Skeletal muscle tissue (tissue), 4 donors: ENCODE data around the gene GCLC. TPM values are rescaled to one million over a fixed set of nuclear protein-coding genes. Genes with fewer than 3 reads are reported as not detected.

Experiments used
- H3K27ac ChIP-seq: one replicate; pipeline ENCODE4 v1.7.0; 2013; ENCODE audit warnings: mild to moderate bottlenecking, low read depth, low read length, inconsistent platforms
- H3K27me3 ChIP-seq, 3 donors: one replicate each; pipeline ENCODE4 v1.7.0; 2013; ENCODE audit warnings: low read length in 3 of 3; ENCODE audit not compliant: control insufficient read depth in 3 of 3, insufficient read depth in 3 of 3
- H3K36me3 ChIP-seq, 3 donors: one replicate each; pipeline ENCODE4 v1.7.0; 2013; ENCODE audit warnings: low read length in 3 of 3; ENCODE audit not compliant: control insufficient read depth in 3 of 3, insufficient read depth in 3 of 3
- H3K4me1 ChIP-seq, 3 donors: one replicate each; pipeline ENCODE4 v1.7.0; 2013; ENCODE audit warnings: low read length in 3 of 3, mild to moderate bottlenecking in 3 of 3; ENCODE audit not compliant: control insufficient read depth in 3 of 3, insufficient read depth in 3 of 3
- H3K4me3 ChIP-seq, 3 donors: one replicate each; pipeline ENCODE4 v1.7.0; 2013; ENCODE audit warnings: low read length in 3 of 3
- H3K9ac ChIP-seq, 3 donors: one replicate each; pipeline ENCODE4 v1.7.0; 2013; ENCODE audit warnings: low read length in 3 of 3, mild to moderate bottlenecking in 3 of 3, moderate library complexity in 2 of 3, low read depth in 1 of 3
- H3K9me3 ChIP-seq, 3 donors: one replicate each; pipeline ENCODE4 v1.7.0; 2013; ENCODE audit warnings: low read length in 3 of 3; ENCODE audit not compliant: control insufficient read depth in 3 of 3
- total RNA-seq: library from RNA; depleted of rRNA; stranded (reverse); fragments of >200 nt; gene quantifications from one replicate; pipeline ENCODE4 v1.2.3, GENCODE V29; 2014
- donor health status: Osteomylitis.

GCLC gene
- total RNA-seq, 1 donor from 2014 or later, result 9.4 TPM

- Histone ChIP-seq H3K27me3 (no peaks in the 10 kb centered on the region), H3K4me1 (no peaks in the 10 kb centered on the region), H3K9me3 (no peaks in the 10 kb centered on the region), H3K36me3 (peaks cover 10 to 37% (median 22%) of the 10 kb centered on the region in 3 donors), H3K27ac (no peak overlapping the region), H3K9ac (no peak overlapping the region), H3K4me3 (no peak overlapping the region)
Measured at GRCh38 chr6:53514677-53515076, 30.2 kb downstream of the GCLC start.

GRCh38 chr6:53513519-53513966 is 31.4 kb downstream of the GCLC start:
- Histone ChIP-seq H3K4me1 (no peaks in the 10 kb centered on the region), H3K9ac (no peak overlapping the region), H3K27ac (no peak overlapping the region), H3K27me3 (no peaks in the 10 kb centered on the region), H3K36me3 (peaks cover 7 to 41% (median 26%) of the 10 kb centered on the region in 3 donors), H3K4me3 (no peak overlapping the region), H3K9me3 (no peaks in the 10 kb centered on the region)

GRCh38 chr6:53513056-53513455 is 31.8 kb downstream of the GCLC start:
- peaks cover 7 to 46% (median 28%) of the 10 kb centered on the region in 3 donors for H3K36me3 ChIP-seq
- no peak overlapping the region for H3K27ac ChIP-seq
- no peaks in the 10 kb centered on the region for H3K9me3 ChIP-seq
- H3K9ac ChIP-seq, result no peak overlapping the region
- no peak overlapping the region for H3K4me3 ChIP-seq
- no peaks in the 10 kb centered on the region for H3K4me1 ChIP-seq
- no peaks in the 10 kb centered on the region for H3K27me3 ChIP-seq

DNA sequence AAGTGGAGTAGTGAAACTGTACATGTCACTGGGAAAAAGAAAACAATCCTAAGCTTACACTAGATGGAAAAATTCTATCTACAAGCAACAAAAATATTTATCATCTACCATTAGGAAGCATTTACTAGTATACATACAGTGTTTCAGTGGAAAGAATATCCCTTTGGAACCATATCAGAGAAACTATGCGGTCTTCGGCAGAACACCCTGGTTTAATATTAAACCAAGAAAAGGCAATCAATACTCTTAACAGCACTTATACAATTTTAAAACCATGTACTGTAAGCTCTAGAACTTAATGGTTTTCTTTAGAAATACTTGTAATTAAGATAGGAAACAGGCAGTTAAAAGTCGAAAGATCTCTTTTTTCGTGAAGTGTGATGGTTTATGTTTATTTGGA is 32.3 kb downstream of the GCLC start:
- Histone ChIP-seq H3K4me1 (no peaks in the 10 kb centered on the region), H3K9ac (no peak overlapping the region), H3K36me3 (peaks cover 7 to 47% (median 28%) of the 10 kb centered on the region in 3 donors), H3K4me3 (no peak overlapping the region), H3K9me3 (no peaks in the 10 kb centered on the region), H3K27ac (no peak overlapping the region), H3K27me3 (no peaks in the 10 kb centered on the region)

DNA sequence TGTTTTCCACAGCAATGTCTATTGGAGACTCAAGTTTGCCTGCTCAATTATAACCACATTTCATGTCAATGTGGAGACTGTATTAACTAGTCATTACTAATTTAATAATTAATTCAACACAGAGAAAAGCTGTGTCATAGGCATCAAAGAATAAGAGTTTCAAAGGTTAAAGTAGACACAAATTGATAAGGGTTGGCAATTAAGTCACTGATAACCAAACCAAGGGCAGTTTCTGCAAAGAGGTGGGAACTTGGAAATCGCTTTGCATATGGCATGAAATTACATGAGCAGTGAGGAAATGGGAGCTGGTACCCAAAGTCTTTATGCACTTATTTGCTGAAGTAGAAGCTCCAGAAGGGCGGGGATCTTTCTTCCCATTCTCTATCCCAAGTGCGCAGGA is 34.2 kb downstream of the GCLC start:
- H3K36me3 ChIP-seq, result peaks cover 9 to 60% (median 34%) of the 10 kb centered on the region in 3 donors

DNA sequence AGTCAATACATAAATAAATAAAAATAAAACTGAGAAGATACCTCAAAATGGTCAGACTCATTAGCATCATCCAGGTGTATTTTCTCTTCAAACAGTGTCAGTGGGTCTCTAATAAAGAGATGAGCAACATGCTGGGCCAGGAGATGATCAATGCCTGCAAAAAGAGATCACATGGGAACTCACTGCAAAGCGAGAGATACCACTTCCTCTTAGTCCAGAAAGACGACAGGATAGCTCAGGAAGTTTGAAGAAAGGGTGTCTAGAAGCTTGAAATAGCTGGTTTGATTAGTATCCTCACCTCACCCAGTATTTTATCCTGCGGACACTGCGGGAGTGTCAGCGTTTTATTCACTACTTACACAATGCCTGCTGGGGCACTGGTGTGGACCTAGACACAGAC is 38.0 kb downstream of the GCLC start:
- no peak overlapping the region for H3K27ac ChIP-seq

More for the DNA sequence above, 34.2 kb downstream of the GCLC start:
- H3K27ac ChIP-seq, result no peak overlapping the region
- H3K27me3 ChIP-seq, result no peaks in the 10 kb centered on the region
- no peaks in the 10 kb centered on the region for H3K4me1 ChIP-seq
- H3K4me3 ChIP-seq, result no peak overlapping the region
- no peaks in the 10 kb centered on the region for H3K9me3 ChIP-seq
- no peak overlapping the region for H3K9ac ChIP-seq

GRCh38 chr6:53504512-53504911 is 40.4 kb downstream of the GCLC start:
- H3K9me3 ChIP-seq, result no peaks in the 10 kb centered on the region
- peaks cover 26 to 60% (median 57%) of the 10 kb centered on the region in 3 donors for H3K36me3 ChIP-seq
- H3K9ac ChIP-seq, result no peak overlapping the region
- no peak overlapping the region for H3K27ac ChIP-seq
- no peak overlapping the region for H3K4me3 ChIP-seq
- H3K4me1 ChIP-seq, result no peaks in the 10 kb centered on the region
- no peaks in the 10 kb centered on the region for H3K27me3 ChIP-seq

More for the DNA sequence above, 38.0 kb downstream of the GCLC start:
- Histone ChIP-seq H3K4me1 (no peaks in the 10 kb centered on the region), H3K27me3 (no peaks in the 10 kb centered on the region), H3K36me3 (peaks cover 17 to 64% (median 45%) of the 10 kb centered on the region in 3 donors), H3K4me3 (no peak overlapping the region), H3K9ac (no peak overlapping the region), H3K9me3 (no peaks in the 10 kb centered on the region)

GRCh38 chr6:53503060-53503459 is 41.8 kb downstream of the GCLC start:
- Histone ChIP-seq H3K9me3 (no peaks in the 10 kb centered on the region), H3K36me3 (peaks cover 31 to 63% (median 63%) of the 10 kb centered on the region in 3 donors), H3K27me3 (no peaks in the 10 kb centered on the region)

DNA sequence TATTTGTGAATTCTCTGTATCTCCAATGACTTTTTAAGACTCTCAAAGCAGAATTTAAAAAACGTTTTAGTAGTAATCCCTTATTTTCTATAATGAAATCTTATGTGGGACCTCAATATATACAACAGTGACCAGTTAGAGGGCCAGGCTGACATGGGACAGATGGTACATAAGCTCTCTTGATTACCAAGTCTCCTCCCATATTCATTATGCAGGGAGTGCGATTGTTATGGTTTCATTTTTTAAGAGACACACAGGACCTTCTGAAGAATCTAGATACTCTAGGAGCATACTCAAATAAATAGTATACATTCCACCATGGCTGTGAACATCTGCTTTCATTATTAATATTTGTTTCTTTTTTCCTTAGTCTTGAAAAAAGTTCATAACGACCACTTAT is 43.5 kb downstream of the GCLC start:
- Histone ChIP-seq H3K4me3 (no peak overlapping the region), H3K4me1 (no peaks in the 10 kb centered on the region), H3K36me3 (peaks cover 27 to 57% (median 56%) of the 10 kb centered on the region in 3 donors), H3K9me3 (no peaks in the 10 kb centered on the region), H3K27me3 (no peaks in the 10 kb centered on the region), H3K9ac (no peak overlapping the region), H3K27ac (no peak overlapping the region)

More at GRCh38 chr6:53503060-53503459, 41.8 kb downstream of the GCLC start:
- Histone ChIP-seq H3K27ac (no peak overlapping the region), H3K4me3 (no peak overlapping the region), H3K9ac (no peak overlapping the region), H3K4me1 (no peaks in the 10 kb centered on the region)

GRCh38 chr6:53500095-53500494 is 44.8 kb downstream of the GCLC start:
- H3K4me3 ChIP-seq, result no peak overlapping the region
- H3K9me3 ChIP-seq, result no peaks in the 10 kb centered on the region
- H3K27ac ChIP-seq, result no peak overlapping the region
- no peaks in the 10 kb centered on the region for H3K4me1 ChIP-seq
- H3K36me3 ChIP-seq, result peaks cover 20 to 46% (median 44%) of the 10 kb centered on the region in 3 donors
- H3K9ac ChIP-seq, result no peak overlapping the region
- H3K27me3 ChIP-seq, result no peaks in the 10 kb centered on the region
